GM06990 (cell line): ENCODE data around the gene LY6G6D.

Experiments used
- DNase-seq: peaks from one replicate; pipeline ENCODE4 v3.0.0-alpha.2; 2011; ENCODE audit not compliant: insufficient read length; ENCODE audit errors: extremely low read depth
- H3K27me3 ChIP-seq: replicated peaks from 2 replicates; pipeline ENCODE4 v1.6.0; 2011; ENCODE audit warnings: low read length; ENCODE audit not compliant: control insufficient read depth, insufficient read depth
- H3K36me3 ChIP-seq: 2 replicates; pipeline ENCODE4 v1.5.1; 2011; ENCODE audit warnings: low read length; ENCODE audit not compliant: control insufficient read depth, insufficient read depth
- H3K4me3 ChIP-seq: replicated peaks from 2 replicates; pipeline ENCODE4 v1.5.1; 2011; ENCODE audit warnings: low read depth, mild to moderate bottlenecking, control low read depth, low read length
- TF ChIP-seq, protein P1 (sequence below): IDR thresholded peaks from 2 replicates; pipeline ENCODE4 v1.5.1; 2011; ENCODE audit warnings: low read length, control low read depth, mild to moderate bottlenecking, inconsistent platforms; ENCODE audit not compliant: insufficient read depth, poor library complexity, severe bottlenecking

The LY6G6D gene

GRCh38 chr6:31762878-31763618 lies 47.9 kb downstream of the LY6G6D start:
- peaks cover 23% of the 10 kb centered on the region for H3K36me3 ChIP-seq
- no peaks in the 10 kb centered on the region for H3K27me3 ChIP-seq
- no peak overlapping the region for H3K4me3 ChIP-seq
- DNase-seq: no peak
- TF ChIP-seq, protein P1, sequence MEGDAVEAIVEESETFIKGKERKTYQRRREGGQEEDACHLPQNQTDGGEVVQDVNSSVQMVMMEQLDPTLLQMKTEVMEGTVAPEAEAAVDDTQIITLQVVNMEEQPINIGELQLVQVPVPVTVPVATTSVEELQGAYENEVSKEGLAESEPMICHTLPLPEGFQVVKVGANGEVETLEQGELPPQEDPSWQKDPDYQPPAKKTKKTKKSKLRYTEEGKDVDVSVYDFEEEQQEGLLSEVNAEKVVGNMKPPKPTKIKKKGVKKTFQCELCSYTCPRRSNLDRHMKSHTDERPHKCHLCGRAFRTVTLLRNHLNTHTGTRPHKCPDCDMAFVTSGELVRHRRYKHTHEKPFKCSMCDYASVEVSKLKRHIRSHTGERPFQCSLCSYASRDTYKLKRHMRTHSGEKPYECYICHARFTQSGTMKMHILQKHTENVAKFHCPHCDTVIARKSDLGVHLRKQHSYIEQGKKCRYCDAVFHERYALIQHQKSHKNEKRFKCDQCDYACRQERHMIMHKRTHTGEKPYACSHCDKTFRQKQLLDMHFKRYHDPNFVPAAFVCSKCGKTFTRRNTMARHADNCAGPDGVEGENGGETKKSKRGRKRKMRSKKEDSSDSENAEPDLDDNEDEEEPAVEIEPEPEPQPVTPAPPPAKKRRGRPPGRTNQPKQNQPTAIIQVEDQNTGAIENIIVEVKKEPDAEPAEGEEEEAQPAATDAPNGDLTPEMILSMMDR: no peak

DNA sequence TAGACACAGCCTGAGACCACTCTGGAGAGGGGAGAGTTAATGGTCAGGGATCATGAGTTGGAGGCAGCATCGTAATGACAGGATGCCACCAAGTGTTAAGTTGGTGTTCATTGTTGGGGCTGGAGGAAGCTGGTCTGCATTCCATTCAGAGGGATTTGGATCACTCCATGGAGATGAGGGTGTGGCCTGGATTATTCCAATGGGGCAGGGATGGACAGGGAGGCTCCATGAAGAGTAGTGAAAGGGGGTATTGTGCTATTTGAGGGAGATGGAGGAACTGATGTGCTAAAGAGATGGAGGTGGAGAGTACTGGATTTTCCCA lies 48.4 kb downstream of the LY6G6D start:
- no peak for DNase-seq
- TF ChIP-seq, protein P1: no peak
- peaks cover 21% of the 10 kb centered on the region for H3K36me3 ChIP-seq

GRCh38 chr6:31764198-31764597 lies 49.0 kb downstream of the LY6G6D start:
- no peak overlapping the region for H3K4me3 ChIP-seq
- peaks cover 21% of the 10 kb centered on the region for H3K36me3 ChIP-seq
- no peak for DNase-seq
- TF ChIP-seq, protein P1: no peak
- H3K27me3 ChIP-seq: no peaks in the 10 kb centered on the region

More for the DNA sequence above, 48.4 kb downstream of the LY6G6D start:
- H3K4me3 ChIP-seq: no peak overlapping the region
- H3K27me3 ChIP-seq: no peaks in the 10 kb centered on the region

DNA sequence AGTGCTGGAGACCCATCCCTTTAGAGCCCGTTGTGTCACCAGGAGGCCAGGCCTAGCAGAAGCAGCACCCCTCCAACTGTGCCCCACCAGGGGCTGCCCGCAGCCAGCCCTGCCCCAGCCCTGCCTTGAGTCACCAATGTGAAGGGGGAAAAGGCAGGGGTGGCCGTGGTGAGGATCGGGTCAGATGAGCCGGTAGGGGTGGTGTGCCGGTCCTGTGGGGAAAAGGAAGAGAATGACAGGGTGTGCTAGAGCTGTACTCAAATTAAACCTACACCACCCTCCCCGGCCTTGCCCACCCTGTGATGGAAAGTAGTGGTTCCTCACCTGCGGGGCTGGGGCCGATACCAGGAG lies 50.4 kb downstream of the LY6G6D start:
- TF ChIP-seq, protein P1: no peak
- no peak overlapping the region for H3K4me3 ChIP-seq
- DNase-seq: no peak
- peaks cover 16% of the 10 kb centered on the region for H3K36me3 ChIP-seq
- no peaks in the 10 kb centered on the region for H3K27me3 ChIP-seq

DNA sequence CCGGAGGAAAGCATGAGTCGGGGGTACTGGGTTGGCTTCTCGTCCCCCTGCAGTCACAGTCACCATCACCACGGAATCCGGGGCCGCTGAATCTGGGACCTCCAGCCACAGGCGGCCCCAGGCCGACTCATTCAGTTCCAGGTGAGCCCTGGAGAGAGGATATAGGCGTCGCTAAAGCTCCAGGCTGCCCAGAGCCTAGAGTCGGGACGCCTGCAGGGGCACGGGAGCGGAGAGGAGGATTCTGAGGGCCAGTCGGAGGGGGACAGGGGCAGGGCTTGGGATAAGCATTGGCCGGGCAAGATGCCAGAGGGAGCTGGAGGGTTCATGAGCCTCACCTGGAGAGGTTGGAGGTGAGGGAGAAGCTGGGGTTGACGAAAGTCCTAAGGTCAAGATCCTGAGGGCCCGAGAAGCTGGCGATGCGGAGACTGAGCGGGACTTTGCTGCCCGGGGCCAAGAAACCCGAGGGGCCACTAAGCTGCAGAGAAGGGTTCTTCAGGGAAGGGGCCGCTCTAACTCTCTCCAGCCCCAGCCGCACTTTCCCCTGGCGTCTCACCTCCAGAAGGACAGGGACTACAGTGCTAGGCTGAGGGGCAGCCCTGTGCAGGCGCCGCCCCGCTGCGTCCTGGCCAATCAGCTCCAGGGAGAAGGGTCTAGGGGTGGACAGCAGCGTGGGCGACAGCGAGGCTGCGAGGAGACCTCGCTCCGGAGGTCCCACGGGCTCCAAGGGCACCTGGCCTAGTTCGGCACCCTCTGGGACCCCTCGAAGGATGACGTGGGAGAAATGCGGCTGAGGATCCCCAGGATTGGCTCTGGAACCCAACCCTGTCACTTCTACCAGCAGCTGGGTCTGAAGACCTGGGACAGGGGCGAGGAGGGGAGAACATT lies 51.0 kb downstream of the LY6G6D start:
- TF ChIP-seq, protein P1: no peak
- H3K4me3 ChIP-seq: no peak overlapping the region
- no peaks in the 10 kb centered on the region for H3K27me3 ChIP-seq
- DNase-seq: no peak
- peaks cover 12% of the 10 kb centered on the region for H3K36me3 ChIP-seq
